Liver (tissue), 9 donors: Measurements from ENCODE around the gene TMIE. TPM values are rescaled to one million over a fixed set of nuclear protein-coding genes. Genes with fewer than 3 reads are reported as not detected.
A peak's percentile ranks its signal among the peaks of the same experiment; 100 is the strongest.

Experiments used
- DNase-seq: peaks from one replicate; pipeline ENCODE4 v3.0.0-alpha.2; 2017; ENCODE audit warnings: low spot score
- H3K27ac ChIP-seq, 2 donors: one replicate each; pipeline ENCODE4 v1.7.0; 2013; ENCODE audit warnings: inconsistent platforms in 2 of 2, low read length in 2 of 2, control low read depth in 1 of 2, low read depth in 1 of 2, mild to moderate bottlenecking in 1 of 2
- H3K27me3 ChIP-seq, 4 donors: one replicate each; pipeline versions ENCODE4 v1.6.1 to v1.7.0; 2013; ENCODE audit warnings: low read length in 3 of 4, inconsistent platforms in 1 of 4, mild to moderate bottlenecking in 1 of 4, moderate library complexity in 1 of 4; ENCODE audit not compliant: control insufficient read depth in 4 of 4, insufficient read depth in 4 of 4
- H3K36me3 ChIP-seq, 4 donors: one replicate each; pipeline versions ENCODE4 v1.6.1 to v1.7.0; 2013; ENCODE audit warnings: low read length in 3 of 4, mild to moderate bottlenecking in 3 of 4, low read depth in 1 of 4, moderate library complexity in 1 of 4; ENCODE audit not compliant: control insufficient read depth in 4 of 4, insufficient read depth in 3 of 4
- H3K4me1 ChIP-seq, 4 donors: one replicate each; pipeline versions ENCODE4 v1.6.1 to v1.7.0; 2013; ENCODE audit warnings: low read length in 3 of 4, mild to moderate bottlenecking in 3 of 4, moderate library complexity in 1 of 4; ENCODE audit not compliant: control insufficient read depth in 4 of 4, insufficient read depth in 4 of 4
- H3K4me3 ChIP-seq, 3 donors: one replicate each; pipeline versions ENCODE4 v1.6.1 to v1.7.0; 2013; ENCODE audit warnings: low read length in 3 of 3, control low read depth in 1 of 3, low read depth in 1 of 3, mild to moderate bottlenecking in 1 of 3
- H3K9ac ChIP-seq, 2 donors: one replicate each; pipeline ENCODE4 v1.7.0; 2013; ENCODE audit warnings: low read length in 2 of 2, mild to moderate bottlenecking in 2 of 2, moderate library complexity in 2 of 2, control low read depth in 1 of 2, low read depth in 1 of 2
- H3K9me3 ChIP-seq, 4 donors: one replicate each; pipeline versions ENCODE4 v1.6.1 to v1.7.0; 2013; ENCODE audit warnings: low read length in 3 of 4; ENCODE audit not compliant: control insufficient read depth in 4 of 4
- CTCF ChIP-seq: fragments of 150-350 bp; IDR thresholded peaks from 2 replicates; pipeline ENCODE4 v1.5.1; 2017; ENCODE audit warnings: improper control_type of control experiment, low read depth, low read length; ENCODE audit not compliant: missing input control
- EGR1 ChIP-seq, 2 donors: IDR thresholded peaks; 2 replicates each; pipeline ENCODE4 v1.6.1; 2016 to 2018; ENCODE audit warnings: antibody characterized with exemption in 2 of 2, low read depth in 2 of 2
- FOXA1 ChIP-seq: IDR thresholded peaks from 2 replicates; pipeline ENCODE4 v1.6.1; 2016; ENCODE audit warnings: antibody characterized with exemption
- FOXA2 ChIP-seq: IDR thresholded peaks from 2 replicates; pipeline ENCODE4 v1.6.1; 2016; ENCODE audit warnings: antibody characterized with exemption
- HNF4A ChIP-seq, 2 donors: conservative IDR thresholded peaks; 2 replicates each; pipeline ENCODE4 v1.6.1; 2016; ENCODE audit warnings: antibody characterized with exemption in 2 of 2, mild to moderate bottlenecking in 2 of 2
- HNF4G ChIP-seq: IDR thresholded peaks from 2 replicates; pipeline ENCODE4 v1.6.1; 2016; ENCODE audit warnings: antibody characterized with exemption
- NR2F2 ChIP-seq: IDR thresholded peaks from 2 replicates; pipeline ENCODE4 v1.6.1; 2016; ENCODE audit warnings: antibody characterized with exemption
- REST ChIP-seq: IDR thresholded peaks from 2 replicates; pipeline ENCODE4 v1.6.1; 2016; ENCODE audit warnings: antibody characterized with exemption, mild to moderate bottlenecking
- RXRA ChIP-seq, 2 donors: IDR thresholded peaks; 2 replicates each; pipeline ENCODE4 v1.6.1; 2017 to 2018; ENCODE audit warnings: antibody characterized with exemption in 2 of 2, mild to moderate bottlenecking in 1 of 2
- TAF1 ChIP-seq: conservative IDR thresholded peaks from 2 replicates; pipeline ENCODE4 v1.6.1; 2016; ENCODE audit warnings: antibody characterized with exemption, mild to moderate bottlenecking
- ZBTB33 ChIP-seq: IDR thresholded peaks from 2 replicates; pipeline ENCODE4 v1.6.1; 2016; ENCODE audit warnings: antibody characterized with exemption
- WGBS: extraction: QIAGEN DNeasy Blood & Tissue Kit; methylation state at CpG from one replicate; pipeline ENCODE4 v1.1.7; 2013; 5-methylcytosine and 5-hydroxymethylcytosine counted together
- polyA plus RNA-seq, 2 donors: library from polyadenylated mRNA; stranded (reverse) in 1 of 2; unstranded in 1 of 2; fragments of 200-250 nt in 1 of 2; fragments of >200 nt in 1 of 2; fragmentation: Nextera tagmentation in 1 of 2; extraction: Ambion mirVana in 1 of 2; gene quantifications; one replicate each; pipeline versions ENCODE4 v1.2.1 to v1.2.3, GENCODE V29; 2013 to 2015
- total RNA-seq, 2 donors: library from RNA; depleted of rRNA; stranded (reverse); fragments of >200 nt; gene quantifications; one replicate each; pipeline ENCODE4 v1.2.3, GENCODE V29; 2014
- donor health status: healthy.
- donor health status: healthy.
- donor health status: healthy.
- donor health status: healthy.
- donor health status: healthy.

The TMIE gene
- total and polyA plus RNA-seq, 4 donors = 0.13 to 0.26 (median 0.15) TPM

GRCh38 chr3:46690798-46691197, 10.4 kb upstream of the TMIE start:
- H3K27ac ChIP-seq = no peak overlapping the region
- H3K27me3 ChIP-seq = no peaks in the 10 kb centered on the region
- peaks cover 8 to 38% (median 28%) of the 10 kb centered on the region in 4 donors for H3K4me1 ChIP-seq
- H3K9me3 ChIP-seq = no peaks in the 10 kb centered on the region
- no peak for DNase-seq
- no peak overlapping the region for H3K4me3 ChIP-seq
- no peak overlapping the region for H3K9ac ChIP-seq
- TF ChIP-seq TAF1 (no peak), REST (no peak), ZBTB33 (no peak), FOXA1 (no peak), FOXA2 (no peak), EGR1 (IDR thresholded peaks at IDR 0.05; ENCODE audit: low read depth in 2 of 2) (no peak), HNF4G (no peak)
- peaks cover 0 to 2% (median 0%) of the 10 kb centered on the region in 4 donors for H3K36me3 ChIP-seq
- 72% methylated on average over 5 of the region's 5 CpGs for WGBS

- no peak for DNase-seq
- no peaks in the 10 kb centered on the region for H3K9me3 ChIP-seq
- H3K27me3 ChIP-seq = no peaks in the 10 kb centered on the region
- H3K4me1 ChIP-seq = peaks cover 13 to 49% (median 35%) of the 10 kb centered on the region in 4 donors
- TF ChIP-seq RXRA (IDR thresholded peaks at IDR 0.05) (peak; percentile 34 to 43), HNF4G (no peak)
- H3K4me3 ChIP-seq = peak overlapping the region; percentile 67 to 80 (median 68)
- H3K36me3 ChIP-seq = peaks cover 0 to 2% (median 0%) of the 10 kb centered on the region in 4 donors
- WGBS = 27% methylated on average over 11 of the region's 11 CpGs
- peak overlapping the region; percentile 40 to 48 for H3K9ac ChIP-seq
- peak overlapping the region; percentile 73 to 76 for H3K27ac ChIP-seq
Observed at GRCh38 chr3:46692566-46692990, 8.6 kb upstream of the TMIE start.

DNA sequence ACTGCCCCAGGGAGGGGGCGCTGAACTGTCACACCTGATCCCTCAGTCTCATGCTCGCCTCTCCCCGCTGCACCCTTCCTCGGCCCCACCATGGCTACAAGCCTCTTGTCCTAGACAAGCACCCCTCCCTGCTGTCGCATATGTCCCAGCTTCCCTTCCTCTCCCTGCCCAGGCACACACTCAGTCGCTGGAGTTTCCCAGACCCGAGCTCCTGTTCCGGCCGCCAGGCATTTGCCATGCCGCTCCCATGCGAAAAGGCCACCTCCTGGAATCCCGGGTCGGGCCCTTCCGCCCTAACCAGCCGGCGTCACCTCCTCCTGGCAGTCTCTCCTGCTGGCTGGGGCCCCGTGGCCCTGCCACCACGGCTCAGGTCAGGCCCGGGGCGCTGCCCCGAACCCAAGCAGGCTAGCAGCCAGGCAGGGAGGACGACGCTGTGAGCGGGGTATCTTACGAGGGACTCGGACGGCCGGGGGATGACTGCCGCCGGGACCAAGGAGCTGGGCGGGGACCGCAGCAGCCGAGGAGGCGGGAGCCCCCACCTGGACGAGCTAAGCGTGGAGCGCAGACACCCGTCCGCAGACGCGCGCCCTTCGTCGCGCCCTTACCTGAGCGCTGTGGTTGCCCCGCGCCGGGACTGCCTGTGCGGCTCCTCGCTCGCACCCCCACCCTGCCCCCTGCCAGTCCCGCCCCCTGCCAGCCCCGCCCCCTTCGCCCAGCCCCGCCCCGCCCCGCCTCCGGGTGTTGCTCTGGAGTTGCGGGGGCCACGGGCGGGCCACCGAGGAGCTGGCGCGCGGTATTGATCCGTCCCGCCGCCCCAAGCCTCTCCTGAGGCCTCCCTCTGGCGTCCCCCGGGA, 7.9 kb upstream of the TMIE start, which contains the start of gene ALS2CL:
Gene ALS2CL (minus strand): TSS at position 642 of the 854 bp plus-strand sequence. CDS start 4,239 bp downstream, outside the sequence.
- Histone ChIP-seq H3K9me3 (no peaks in the 10 kb centered on the region), H3K4me3 (peak within 1 kb of the TSS; percentile 67 to 80 (median 68)), H3K27me3 (no peaks in the 10 kb centered on the region), H3K36me3 (no peaks in the 10 kb centered on the region), H3K4me1 (peaks cover 13 to 49% (median 35%) of the 10 kb centered on the region in 4 donors), H3K27ac (peak within 1 kb of the TSS; percentile 73 to 79), H3K9ac (peak within 1 kb of the TSS; percentile 40 to 48)
- TF ChIP-seq FOXA1 (no peak), REST (peak; percentile 23), FOXA2 (no peak), RXRA (IDR thresholded peaks at IDR 0.05) (no peak), HNF4A (conservative IDR thresholded peaks at IDR 0.05) (peak; percentile 20 to 32), NR2F2 (peak; percentile 70), CTCF (no peak), EGR1 (IDR thresholded peaks at IDR 0.05; ENCODE audit: low read depth in 2 of 2) (no peak)
- under 1% methylated on average over 71 of the region's 71 CpGs for WGBS
- peak; percentile 61 for DNase-seq
